GM12878 (cell line): Measurements from ENCODE around the gene RTEL1. TPM values are rescaled to one million over a fixed set of nuclear protein-coding genes. Genes with fewer than 3 reads are reported as not detected.

Experiments used
- ATAC-seq: fragments of 200-7000 bp; cut with Tn5 transposase; 3 replicates; pipeline ENCODE4 v1.9.1; 2020; ENCODE audit warnings: mild to moderate bottlenecking, moderate library complexity
- BruUV-seq: library from RNA; stranded (reverse); fragments of 400-500 nt; replicated peaks from 2 replicates; lab custom pipeline; 2021; lab: Mats Ljungman, UMichigan
- CTCF ChIA-PET: fragments of 300-600 bp; sonication (Branson Sonifier 250); formaldehyde crosslinking; extraction: SDS; loops from one replicate; lab custom pipeline; 2021; ENCODE audit warnings: inconsistent platforms; lab: Yijun Ruan, JAX
- POLR2A ChIA-PET: fragments of 350-600 bp; formaldehyde crosslinking; extraction: SDS; loops from one replicate; lab custom pipeline; 2021; ENCODE audit warnings: inconsistent platforms; lab: Charles Lee
- RAD21 ChIA-PET: fragments of 300-600 bp; sonication (Branson Sonifier 250); formaldehyde crosslinking; loops from one replicate; lab custom pipeline; 2023; ENCODE audit warnings: antibody characterized with exemption; ENCODE audit not compliant: unreplicated experiment; lab: Charles Lee
- SMC1A ChIA-PET: fragments of 300-600 bp; sonication (Branson Sonifier 250); formaldehyde crosslinking; loops from one replicate; lab custom pipeline; 2023; ENCODE audit not compliant: unreplicated experiment, uncharacterized antibody; lab: Charles Lee
- DNase-seq: peaks from one replicate; pipeline ENCODE4 v3.0.0-alpha.2; 2011; ENCODE audit warnings: low read depth, low spot score
- FAIRE-seq: peaks from 3 replicates; lab custom pipeline; 2011; peaks lifted over from hg19 to GRCh38; lab: Jason Lieb, UNC
- H2AFZ ChIP-seq: 2 replicates; pipeline ENCODE4 v1.6.0; 2011; ENCODE audit warnings: low read depth, low read length, control low read depth; ENCODE audit not compliant: control insufficient read depth
- H3K27ac ChIP-seq: 2 replicates; pipeline ENCODE4 v1.5.1; 2011; ENCODE audit warnings: control low read depth; ENCODE audit not compliant: control insufficient read depth, insufficient read depth
- H3K27me3 ChIP-seq, 2 experiments: replicated peaks in 1 of 2; 2 replicates each; pipeline versions ENCODE4 v1.6.0 to v1.6.1; 2011; ENCODE audit warnings: low read length in 1 of 2; ENCODE audit not compliant: control insufficient read depth in 2 of 2, insufficient read depth in 2 of 2
- H3K36me3 ChIP-seq, 2 experiments: 2 replicates each; pipeline ENCODE4 v1.5.1; 2011; ENCODE audit warnings: low read length in 1 of 2; ENCODE audit not compliant: control insufficient read depth in 2 of 2, insufficient read depth in 2 of 2
- H3K4me1 ChIP-seq: 2 replicates; pipeline ENCODE4 v1.6.1; 2011; ENCODE audit warnings: mild to moderate bottlenecking, low read length, moderate library complexity, mixed read lengths; ENCODE audit not compliant: control insufficient read depth, insufficient read depth
- H3K4me2 ChIP-seq: 2 replicates; pipeline ENCODE4 v1.6.0; 2011; ENCODE audit warnings: control low read depth; ENCODE audit not compliant: control insufficient read depth, insufficient read depth
- H3K4me3 ChIP-seq: fragments of 200-600 bp; sonication (generic); 2 replicates; pipeline ENCODE4 v1.5.1; 2016
- H3K79me2 ChIP-seq: 2 replicates; pipeline ENCODE4 v1.6.0; 2011; ENCODE audit warnings: low read length; ENCODE audit not compliant: control insufficient read depth, insufficient read depth
- H3K9ac ChIP-seq: 2 replicates; pipeline ENCODE4 v1.8.0; 2011; ENCODE audit warnings: low read length, control low read depth, mixed read lengths; ENCODE audit not compliant: control insufficient read depth, insufficient read depth
- H3K9me3 ChIP-seq: replicated peaks from 3 replicates; pipeline ENCODE4 v1.5.1; 2011; ENCODE audit warnings: mild to moderate bottlenecking, low read length; ENCODE audit not compliant: control insufficient read depth, insufficient read depth
- H4K20me1 ChIP-seq: 2 replicates; pipeline ENCODE4 v1.6.0; 2011; ENCODE audit not compliant: control insufficient read depth, insufficient read depth
- CHD1 ChIP-seq: IDR thresholded peaks from 2 replicates; pipeline ENCODE4 v1.6.1; 2012; ENCODE audit warnings: low read depth, low read length, improper control_type of control experiment
- CREB1 ChIP-seq: IDR thresholded peaks from 2 replicates; pipeline ENCODE4 v1.6.1; 2012; ENCODE audit warnings: low read depth, mild to moderate bottlenecking, inconsistent platforms
- E4F1 ChIP-seq: fragments of 450-650 bp; IDR thresholded peaks from 2 replicates; pipeline ENCODE4 v1.6.1; 2018; ENCODE audit warnings: borderline replicate concordance, mild to moderate bottlenecking; ENCODE audit not compliant: partially characterized antibody
- EED ChIP-seq: sonication (generic); IDR thresholded peaks from 2 replicates; pipeline ENCODE4 v1.6.1; 2016; ENCODE audit warnings: antibody characterized with exemption, low read depth
- HDGF ChIP-seq: fragments of 450-650 bp; IDR thresholded peaks from 2 replicates; pipeline ENCODE4 v1.6.1; 2016; ENCODE audit warnings: antibody characterized with exemption
- JUNB ChIP-seq: IDR thresholded peaks from 2 replicates; pipeline ENCODE4 v1.6.1; 2016; ENCODE audit warnings: antibody characterized with exemption, mild to moderate bottlenecking
- JUND ChIP-seq: IDR thresholded peaks from 2 replicates; pipeline ENCODE4 v1.6.1; 2012; ENCODE audit warnings: low read depth, mild to moderate bottlenecking, low read length, improper control_type of control experiment, moderate library complexity
- NFYA ChIP-seq: IDR thresholded peaks from 2 replicates; pipeline ENCODE4 v1.6.1; 2011; ENCODE audit warnings: low read depth, mild to moderate bottlenecking, low read length, improper control_type of control experiment, borderline replicate concordance
- NKRF ChIP-seq: fragments of 450-650 bp; conservative IDR thresholded peaks from 2 replicates; pipeline ENCODE4 v1.6.1; 2017; ENCODE audit warnings: mild to moderate bottlenecking, moderate library complexity
- SMAD1 ChIP-seq: fragments of 450-650 bp; IDR thresholded peaks from 2 replicates; pipeline ENCODE4 v1.6.1; 2018; ENCODE audit warnings: mild to moderate bottlenecking, low read depth; ENCODE audit not compliant: partially characterized antibody
- YY1 ChIP-seq: IDR thresholded peaks from 2 replicates; pipeline ENCODE4 v1.6.1; 2011; ENCODE audit warnings: low read depth, mild to moderate bottlenecking, low read length
- ZBED1 ChIP-seq: IDR thresholded peaks from 2 replicates; pipeline ENCODE4 v1.6.1; 2016; ENCODE audit warnings: borderline replicate concordance
- ZNF207 ChIP-seq: fragments of 450-650 bp; IDR thresholded peaks from 2 replicates; pipeline ENCODE4 v1.6.1; 2014; ENCODE audit warnings: antibody characterized with exemption, mild to moderate bottlenecking, borderline replicate concordance
- ZNF384 ChIP-seq: IDR thresholded peaks from 2 replicates; pipeline ENCODE4 v1.6.1; 2012; ENCODE audit warnings: low read depth, mild to moderate bottlenecking, low read length, improper control_type of control experiment, borderline replicate concordance
- ZNF622 ChIP-seq: fragments of 450-650 bp; IDR thresholded peaks from 2 replicates; pipeline ENCODE4 v1.6.1; 2017; ENCODE audit warnings: mild to moderate bottlenecking, inconsistent platforms
- ZNF687 ChIP-seq: fragments of 450-650 bp; IDR thresholded peaks from 2 replicates; pipeline ENCODE4 v1.6.1; 2017; ENCODE audit warnings: mild to moderate bottlenecking, moderate library complexity
- WGBS: methylation state at CpG from one replicate; pipeline ENCODE4 v1.1.6; 2016; ENCODE audit warnings: low lambda C conversion rate; ENCODE audit not compliant: insufficient replicate concordance, insufficient coverage; ENCODE audit errors: missing lambda C conversion rate; 5-methylcytosine and 5-hydroxymethylcytosine counted together
- in situ Hi-C: fragments of 300-500 bp; cut with MboI; formaldehyde crosslinking; loops from 9 replicates; pipeline ENCODE4 v1.14.3; 2018; ENCODE audit warnings: mixed read lengths
- intact Hi-C: fragments of 100-400 bp; cut with micrococcal nuclease; formaldehyde crosslinking; loops from one replicate; pipeline ENCODE4 v1.14.2; 2022; ENCODE audit not compliant: unreplicated experiment
- polyA plus RNA-seq, 11 experiments: library from polyadenylated mRNA; depleted of rRNA in 4 of 11; unstranded in 6 of 11; stranded (reverse) in 5 of 11; fragments of >200 nt; fragmentation: Nextera tagmentation in 4 of 11; fragmentation: Illumina TruSeq in 1 of 11; extraction: Ambion mirVana in 4 of 11; extraction: Trizol in 1 of 11; gene quantifications; 1 replicate in 1 of 11; 2 replicates in 10 of 11; pipeline versions ENCODE4 v1.2.1 to v1.2.3, GENCODE V29; 2011 to 2016; ENCODE audit warnings: inconsistent platforms in 2 of 11, missing spikeins in 2 of 11, low read depth in 1 of 11
- total RNA-seq, 4 experiments: library from RNA; depleted of rRNA in 3 of 4; stranded (reverse); fragments of >200 nt in 3 of 4; fragmentation: Illumina TruSeq in 1 of 4; extraction: Trizol in 1 of 4; gene quantifications; 2 replicates each; pipeline versions ENCODE4 v1.2.1 to v1.2.3, GENCODE V29; 2013 to 2021

The RTEL1 gene
- total and polyA plus RNA-seq, 10 of the 15 experiments (the other 5 are each of a cell fraction or from before 2014, with no cell fraction given), result 0.40 to 37.2 (median 15.6) TPM; not detected in 1

DNA sequence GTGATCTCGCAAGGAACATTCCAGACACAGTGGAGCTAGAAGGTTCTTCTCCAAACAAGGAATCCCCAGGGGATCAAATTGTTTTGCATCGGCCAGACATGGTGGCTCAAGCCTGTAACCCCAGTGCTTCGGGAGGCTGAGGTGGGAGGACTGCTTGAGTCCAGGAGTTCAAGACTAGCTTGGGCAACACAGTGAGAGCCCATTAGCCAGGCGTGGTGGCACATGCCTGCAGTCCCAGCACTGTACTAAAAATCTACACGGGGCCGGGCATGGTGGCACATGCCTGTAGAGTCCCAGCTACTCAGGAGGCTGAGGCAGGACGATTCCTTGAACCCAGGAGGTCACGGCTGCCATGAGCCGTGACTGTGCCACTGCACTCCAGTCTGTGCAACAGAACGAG lies 46.5 kb upstream of the RTEL1 start:
- DNase-seq, result no peak
- ChIA-PET CTCF (no interaction called here), POLR2A (no interaction called here), SMC1A (interaction anchor here (0.6 kb wide), 1 partner anchor 10 kb away, joined by 3 read pairs; no protein-coding TSS in a partner anchor), RAD21 (no interaction called here)
- no peak overlapping the region for H3K4me3 ChIP-seq
- intact Hi-C loops, result no loop called here
- TF ChIP-seq YY1 (no peak), JUND (no peak), CREB1 (no peak), NKRF (no peak), SMAD1 (no peak), ZNF687 (no peak), ZNF622 (no peak), E4F1 (no peak), ZNF384 (no peak), ZNF207 (no peak), EED (no peak), NFYA (no peak), HDGF (no peak), ZBED1 (no peak), JUNB (no peak), CHD1 (no peak)
- FAIRE-seq, result no peak
- H3K27me3 ChIP-seq, result no peaks in the 10 kb centered on the region
- no peak overlapping the region for H3K9ac ChIP-seq
- no peaks in the 10 kb centered on the region for H4K20me1 ChIP-seq
- no peak overlapping the region for H3K27ac ChIP-seq
- BruUV-seq, result no TSS peak
- H3K9me3 ChIP-seq, result no peaks in the 10 kb centered on the region
- peaks cover 1% of the 10 kb centered on the region for H3K79me2 ChIP-seq
- WGBS, result 89% methylated on average over 10 of the region's 10 CpGs
- no peak overlapping the region for H3K4me2 ChIP-seq
- H2AFZ ChIP-seq, result no peak overlapping the region
- ATAC-seq, result no peak
- H3K4me1 ChIP-seq, result no peaks in the 10 kb centered on the region
- H3K36me3 ChIP-seq, result peaks cover 2 to 3% of the 10 kb centered on the region in 2 experiments; a peak in 2 of 4 replicates
- in situ Hi-C loops, result no loop called here
